IPS-NIHi7 (cell line): ENCODE results near the gene AJAP1.

Source experiments
- DNase-seq: peaks from one replicate; pipeline ENCODE4 v3.0.0; 2012; ENCODE audit warnings: mixed read lengths; ENCODE audit errors: extremely low spot score

AJAP1 gene

GRCh38 chr1:4836574-4836973 is 182.2 kb downstream of the AJAP1 start:
- no peak for DNase-seq

- DNase-seq: no peak
Observed at GRCh38 chr1:4837031-4837600, 182.7 kb downstream of the AJAP1 start.

GRCh38 chr1:4837752-4838151 is 183.3 kb downstream of the AJAP1 start:
- DNase-seq: no peak

GRCh38 chr1:4838231-4838630 is 183.8 kb downstream of the AJAP1 start:
- no peak for DNase-seq
